Stimulated activated CD8-positive, alpha-beta memory T cell treated with anti-CD3 and anti-CD28 coated beads, Interleukin-2, amount 100 ng/mL, for 1 hour (primary cell): ENCODE measurements around the gene KRTAP4-11.
"Not testable (repeated sequence)": the region's sequence is repeated elsewhere in the genome, so short reads cannot be mapped to it uniquely, and the experiment has no call there.

ENCODE experiments used
- DNase-seq, 2 donors: peaks; one replicate each; pipeline ENCODE4 v3.0.0-alpha.2; 2020; ENCODE audit warnings: low read depth in 2 of 2

KRTAP4-11 gene

DNA sequence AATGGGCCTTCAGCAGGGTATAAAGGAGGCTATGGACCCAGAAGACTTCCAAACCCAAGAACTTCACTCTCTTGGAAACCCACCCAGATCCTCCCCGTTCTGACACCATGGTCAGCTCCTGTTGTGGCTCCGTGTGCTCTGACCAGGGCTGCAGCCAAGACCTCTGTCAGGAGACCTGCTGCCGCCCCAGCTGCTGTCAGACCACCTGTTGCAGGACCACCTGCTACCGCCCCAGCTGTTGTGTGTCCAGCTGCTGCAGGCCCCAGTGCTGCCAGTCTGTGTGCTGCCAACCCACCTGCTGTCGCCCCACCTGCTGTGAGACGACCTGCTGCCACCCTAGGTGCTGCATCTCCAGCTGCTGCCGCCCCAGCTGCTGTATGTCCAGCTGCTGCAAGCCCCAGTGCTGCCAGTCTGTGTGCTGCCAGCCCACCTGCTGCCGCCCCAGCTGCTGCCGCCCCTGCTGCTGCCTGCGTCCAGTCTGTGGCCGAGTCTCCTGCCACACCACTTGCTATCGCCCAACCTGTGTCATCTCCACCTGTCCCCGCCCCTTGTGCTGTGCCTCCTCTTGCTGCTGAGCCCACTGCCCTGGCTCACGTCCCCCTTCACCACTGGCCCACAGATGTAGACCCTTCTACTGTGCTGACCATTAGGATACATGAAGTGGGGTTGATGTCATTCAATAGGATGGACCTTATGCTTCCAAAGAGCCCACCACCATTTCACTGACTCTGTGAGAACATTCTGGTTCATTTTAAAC, 33.9 kb downstream of the KRTAP4-11 start, which contains the start of gene KRTAP4-7:
KRTAP4-7 (plus strand) TSS at position 51 of the 757 bp plus-strand sequence; CDS start at position 108, 57 bp downstream.
- DNase-seq, result not testable (repeated sequence)

DNA sequence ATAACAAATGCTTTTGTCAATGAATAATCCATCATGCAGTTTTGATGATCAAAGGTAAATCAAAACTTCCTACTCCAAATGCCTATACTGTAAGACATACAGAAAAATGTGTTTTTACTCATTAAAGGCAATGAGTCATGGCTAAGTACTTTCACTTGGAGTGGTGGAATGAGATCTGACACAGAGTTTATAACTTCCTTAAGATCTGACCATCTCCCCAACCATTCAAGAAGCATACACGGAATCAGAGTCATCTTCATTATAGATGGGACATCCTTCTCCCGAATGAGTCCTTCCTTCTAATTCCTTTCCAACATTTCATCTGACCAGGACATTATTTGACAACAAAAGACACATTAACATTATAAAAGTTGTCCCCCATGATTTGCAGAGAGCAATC, 34.7 kb downstream of the KRTAP4-11 start:
- not testable (repeated sequence) for DNase-seq

DNA sequence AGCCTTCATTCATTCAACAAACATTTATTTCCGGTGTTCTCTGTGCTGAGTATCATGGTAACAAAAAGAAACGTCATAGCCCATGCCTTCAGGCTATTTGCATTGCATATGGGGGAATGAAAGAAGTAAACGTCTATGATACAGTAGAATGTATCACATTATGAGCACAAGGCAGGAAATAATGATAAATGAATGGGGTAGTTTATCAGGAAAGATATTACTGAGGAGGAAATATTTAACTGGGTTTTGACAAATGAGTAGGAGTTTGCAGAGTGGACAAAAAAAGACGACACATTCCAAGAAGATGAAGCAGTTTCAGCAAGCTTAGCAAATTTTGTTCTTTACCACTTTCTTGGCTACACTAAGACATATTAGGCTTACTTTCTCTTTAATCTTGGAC, 35.5 kb downstream of the KRTAP4-11 start:
- no peak for DNase-seq

DNA sequence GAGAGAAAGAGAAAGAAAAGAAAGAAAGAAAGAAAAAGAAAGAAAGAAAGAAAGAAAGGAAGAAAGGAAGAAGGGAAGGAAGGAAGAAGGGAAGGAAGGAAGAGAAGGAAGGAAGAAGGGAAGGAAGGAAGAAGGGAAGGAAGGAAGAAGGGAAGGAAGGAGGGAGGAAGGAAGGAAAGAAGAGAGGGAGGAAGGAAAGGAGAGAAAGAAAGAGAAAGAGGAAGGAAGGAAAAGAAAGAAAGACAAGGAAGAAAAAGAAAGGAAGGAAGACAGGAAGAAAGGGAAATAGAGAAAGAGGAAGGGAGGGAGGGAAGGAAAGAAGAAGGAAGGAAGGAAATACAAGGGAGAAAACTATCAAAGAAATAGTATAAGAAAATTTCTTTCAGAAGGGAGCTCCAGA, 41.4 kb downstream of the KRTAP4-11 start:
- DNase-seq, result no peak

DNA sequence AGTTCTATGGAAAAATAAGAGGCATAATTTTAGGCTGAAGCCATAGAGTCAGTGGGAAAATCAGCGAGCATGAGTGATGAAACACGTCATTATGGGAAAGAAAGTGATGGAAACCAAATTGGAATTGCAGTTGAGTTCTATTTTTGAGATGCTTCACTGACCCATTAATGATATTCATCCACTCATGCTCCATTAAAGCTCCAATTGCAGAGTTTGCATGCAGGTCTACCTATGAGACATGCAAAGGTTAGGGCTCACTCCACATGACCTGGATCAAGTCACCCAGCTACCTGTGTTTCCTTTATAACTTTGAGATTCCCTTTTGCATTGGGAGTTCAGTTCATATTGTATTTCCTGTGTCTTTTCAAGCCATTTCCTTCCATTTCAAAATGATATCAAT, 44.5 kb downstream of the KRTAP4-11 start:
- no peak for DNase-seq

DNA sequence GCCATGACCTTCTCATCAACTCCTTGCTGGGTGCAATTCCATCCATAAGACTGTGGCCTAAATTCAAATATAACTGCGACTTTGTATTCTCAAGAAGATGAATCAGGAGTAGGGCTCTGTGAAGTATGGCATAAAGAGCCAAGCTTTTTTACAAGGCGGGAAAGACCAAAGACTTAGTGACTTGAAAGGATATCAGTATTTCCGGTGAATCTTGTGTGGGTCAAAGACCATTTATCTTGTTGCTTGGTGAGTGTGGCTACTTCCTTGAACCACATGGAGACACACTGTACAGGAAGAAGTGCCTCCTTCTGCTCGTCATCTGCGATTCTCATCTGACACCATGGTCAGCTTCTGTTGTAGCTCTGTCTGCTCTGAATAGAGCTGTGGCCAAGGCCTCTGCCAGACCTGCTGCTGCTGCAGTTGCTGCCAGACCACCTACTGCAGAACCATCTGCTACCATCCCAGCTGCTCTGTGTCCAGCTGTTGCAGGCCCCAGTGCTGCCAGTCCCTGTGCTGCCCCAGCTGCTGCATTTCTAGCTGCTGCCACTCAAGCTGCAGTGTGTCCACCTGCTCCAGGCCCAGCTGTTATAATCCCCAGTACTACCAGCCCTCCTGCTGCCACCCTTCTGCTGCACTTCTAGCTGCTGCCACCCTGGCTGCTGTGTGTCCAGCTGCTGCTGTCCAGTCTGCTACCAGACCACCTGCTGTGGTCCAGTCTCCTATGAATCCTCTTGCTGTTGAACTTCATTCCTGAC, 46.4 kb downstream of the KRTAP4-11 start:
- no peak for DNase-seq

DNA sequence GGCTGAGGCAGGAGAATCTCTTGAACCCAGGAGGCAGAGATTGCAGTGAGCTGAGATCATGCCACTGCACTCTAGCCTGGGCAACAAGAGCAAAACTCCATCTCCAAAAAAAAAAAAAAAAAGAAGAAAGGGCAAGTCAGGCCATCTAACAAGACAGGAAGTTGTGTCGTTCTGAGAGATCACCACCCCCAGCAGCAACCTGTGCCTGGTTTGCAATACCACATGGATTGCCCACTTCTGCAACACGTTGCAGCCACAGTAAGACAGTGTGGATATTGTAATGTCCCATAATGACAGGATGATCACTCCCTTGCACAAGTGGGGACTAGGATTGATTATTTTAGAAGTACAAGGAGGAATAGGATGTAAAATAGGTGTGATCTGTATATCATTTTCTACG, 49.1 kb downstream of the KRTAP4-11 start:
- DNase-seq, result no peak

DNA sequence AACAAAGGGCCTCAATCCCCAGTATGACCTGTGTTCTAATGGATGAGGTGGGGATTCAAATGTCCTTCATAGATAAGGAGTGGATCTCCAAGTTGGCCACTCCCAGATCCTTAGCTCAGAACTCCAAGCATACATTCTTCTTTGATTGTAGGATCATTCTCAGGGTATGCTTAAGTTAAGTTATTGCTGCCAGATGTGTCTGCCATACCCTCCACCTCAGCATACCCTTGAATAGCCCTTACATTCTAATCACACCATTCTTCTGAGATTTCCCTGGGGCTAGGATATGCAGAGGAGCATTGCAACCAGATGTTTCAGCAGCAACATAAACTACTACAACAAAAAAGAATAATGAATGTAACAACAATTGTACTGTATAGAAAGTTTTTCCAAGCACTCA, 50.9 kb downstream of the KRTAP4-11 start:
- DNase-seq, result no peak
